Natural killer cell treated with Interleukin-12 subunit alpha and Interleukin-12 subunit beta and Interleukin-15 and Interleukin-18, amount 100 ng/mL, for 72 hours (primary cell): ENCODE data around the gene SUCO. TPM values are rescaled to one million over a fixed set of nuclear protein-coding genes. Genes with fewer than 3 reads are reported as not detected.

Source experiments
- ATAC-seq, 2 donors: fragments of 150-1000 bp; cut with Tn5 transposase in 1 of 2; sonication (Bioruptor Pico), chemical (Tn5 transposase) in 1 of 2; 2 replicates each; pipeline ENCODE4 v1.10.0; 2021
- DNase-seq: peaks from one replicate; pipeline ENCODE4 v3.0.0; 2022; ENCODE audit warnings: low spot score
- H3K27ac Mint-ChIP-seq, 2 donors: 1 replicate in 1 of 2; 2 replicates in 1 of 2; pipeline ENCODE4 v1.8.0; 2022; ENCODE audit warnings: mixed read lengths in 2 of 2, mild to moderate bottlenecking in 1 of 2, moderate library complexity in 1 of 2
- H3K27me3 Mint-ChIP-seq, 2 donors: 1 replicate in 1 of 2; 2 replicates in 1 of 2; pipeline ENCODE4 v1.8.0; 2022; ENCODE audit warnings: mixed read lengths in 2 of 2
- H3K36me3 Mint-ChIP-seq: one replicate; pipeline ENCODE4 v1.8.0; 2022; ENCODE audit warnings: mixed read lengths
- H3K4me1 Mint-ChIP-seq, 2 donors: 1 replicate in 1 of 2; 2 replicates in 1 of 2; pipeline ENCODE4 v1.8.0; 2022; ENCODE audit warnings: low read depth in 2 of 2, mixed read lengths in 2 of 2, mild to moderate bottlenecking in 1 of 2
- H3K4me3 Mint-ChIP-seq: one replicate; pipeline ENCODE4 v1.8.0; 2022; ENCODE audit warnings: mixed read lengths
- H3K9me3 Mint-ChIP-seq: 2 replicates; pipeline ENCODE4 v1.8.0; 2022; ENCODE audit warnings: mixed read lengths
- total RNA-seq, 2 donors: library from RNA; stranded (reverse); gene quantifications; one replicate each; pipeline ENCODE4 v1.2.3, GENCODE V29; 2022

The SUCO gene
- total RNA-seq, 2 donors from 2014 or later: 59.7 to 66.9 TPM

GRCh38 chr1:172657586-172657985 lies 124.6 kb downstream of the SUCO start:
- DNase-seq (no peak), ATAC-seq (no peak)
- H3K27me3 Mint-ChIP-seq: no peaks in the 10 kb centered on the region
- H3K4me1 Mint-ChIP-seq: peaks cover 40 to 65% of the 10 kb centered on the region in 2 donors
- H3K4me3 Mint-ChIP-seq: no peak overlapping the region
- H3K9me3 Mint-ChIP-seq: no peaks in the 10 kb centered on the region
- H3K36me3 Mint-ChIP-seq: peaks cover 18% of the 10 kb centered on the region
- no peak overlapping the region for H3K27ac Mint-ChIP-seq

GRCh38 chr1:172658871-172659453 lies 126.0 kb downstream of the SUCO start, which contains the start of gene FASLG:
TSS of gene FASLG (plus strand) at chr1:172659103. CDS start at chr1:172659202, 99 bp downstream.
- ATAC-seq (peak; percentile 75 to 84), DNase-seq (peak; percentile 85)
- peak within 1 kb of the TSS; percentile 95 for H3K4me3 Mint-ChIP-seq
- H3K36me3 Mint-ChIP-seq: peaks cover 30% of the 10 kb centered on the region
- no peaks in the 10 kb centered on the region for H3K9me3 Mint-ChIP-seq
- H3K27ac Mint-ChIP-seq: peak within 1 kb of the TSS; percentile 98 to 100
- peaks cover 47 to 71% of the 10 kb centered on the region in 2 donors for H3K4me1 Mint-ChIP-seq
- H3K27me3 Mint-ChIP-seq: no peaks in the 10 kb centered on the region

GRCh38 chr1:172661107-172661506 lies 128.2 kb downstream of the SUCO start:
- ATAC-seq: peak; percentile 30 to 34
- H3K9me3 Mint-ChIP-seq: no peaks in the 10 kb centered on the region
- no peaks in the 10 kb centered on the region for H3K27me3 Mint-ChIP-seq
- H3K4me1 Mint-ChIP-seq: peaks cover 58 to 72% of the 10 kb centered on the region in 2 donors
- H3K27ac Mint-ChIP-seq: peak overlapping the region; percentile 98 to 100
- H3K4me3 Mint-ChIP-seq: peak overlapping the region; percentile 95
- peak; percentile 74 for DNase-seq
- peaks cover 50% of the 10 kb centered on the region for H3K36me3 Mint-ChIP-seq

Other genes with a start within 250 kb of the SUCO start
- gene C1orf105, start 112.5 kb upstream of the SUCO start, total RNA-seq: not detected
- gene PIGC, start 89.1 kb upstream of the SUCO start, total RNA-seq: 10 to 100 TPM; 22.4 to 27.0 TPM
- 100 to 1,000 TPM in 1 of 2 donors, 10 to 100 TPM in 1; 80.6 to 195 TPM for gene FASLG, start 126.0 kb downstream of the SUCO start, total RNA-seq